Purkinje cell (primary cell): ENCODE results near the gene VPS9D1. TPM values are rescaled to one million over a fixed set of nuclear protein-coding genes. Genes with fewer than 3 reads are reported as not detected.

Source experiments
- polyA plus RNA-seq: library from polyadenylated mRNA; unstranded; fragments of >200 nt; fragmentation: Nextera tagmentation; gene quantifications from 2 replicates; pipeline ENCODE4 v1.2.1, GENCODE V29; 2014

Gene VPS9D1, protein sequence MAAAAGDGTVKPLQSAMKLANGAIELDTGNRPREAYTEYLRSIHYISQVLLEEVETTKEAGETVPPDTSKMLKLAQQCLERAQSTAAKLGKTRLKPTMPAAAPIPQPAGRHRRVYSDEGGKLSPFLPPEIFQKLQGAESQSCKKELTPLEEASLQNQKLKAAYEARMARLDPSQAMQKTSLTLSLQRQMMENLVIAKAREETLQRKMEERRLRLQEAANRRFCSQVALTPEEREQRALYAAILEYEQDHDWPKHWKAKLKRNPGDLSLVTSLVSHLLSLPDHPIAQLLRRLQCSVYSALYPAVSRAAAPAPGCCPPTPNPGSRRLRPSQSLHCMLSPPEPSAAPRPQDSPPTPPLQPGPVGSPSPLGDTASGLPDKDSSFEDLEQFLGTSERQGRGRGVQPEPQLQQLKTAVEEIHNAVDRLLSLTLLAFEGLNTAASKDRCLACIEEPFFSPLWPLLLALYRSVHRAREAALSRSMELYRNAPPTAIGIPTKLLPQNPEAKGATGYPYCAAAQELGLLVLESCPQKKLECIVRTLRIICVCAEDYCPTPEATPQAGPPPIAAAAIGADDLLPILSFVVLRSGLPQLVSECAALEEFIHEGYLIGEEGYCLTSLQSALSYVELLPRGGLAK
- polyA plus RNA-seq: 1.3 and 1.6 TPM in 2 replicates

DNA sequence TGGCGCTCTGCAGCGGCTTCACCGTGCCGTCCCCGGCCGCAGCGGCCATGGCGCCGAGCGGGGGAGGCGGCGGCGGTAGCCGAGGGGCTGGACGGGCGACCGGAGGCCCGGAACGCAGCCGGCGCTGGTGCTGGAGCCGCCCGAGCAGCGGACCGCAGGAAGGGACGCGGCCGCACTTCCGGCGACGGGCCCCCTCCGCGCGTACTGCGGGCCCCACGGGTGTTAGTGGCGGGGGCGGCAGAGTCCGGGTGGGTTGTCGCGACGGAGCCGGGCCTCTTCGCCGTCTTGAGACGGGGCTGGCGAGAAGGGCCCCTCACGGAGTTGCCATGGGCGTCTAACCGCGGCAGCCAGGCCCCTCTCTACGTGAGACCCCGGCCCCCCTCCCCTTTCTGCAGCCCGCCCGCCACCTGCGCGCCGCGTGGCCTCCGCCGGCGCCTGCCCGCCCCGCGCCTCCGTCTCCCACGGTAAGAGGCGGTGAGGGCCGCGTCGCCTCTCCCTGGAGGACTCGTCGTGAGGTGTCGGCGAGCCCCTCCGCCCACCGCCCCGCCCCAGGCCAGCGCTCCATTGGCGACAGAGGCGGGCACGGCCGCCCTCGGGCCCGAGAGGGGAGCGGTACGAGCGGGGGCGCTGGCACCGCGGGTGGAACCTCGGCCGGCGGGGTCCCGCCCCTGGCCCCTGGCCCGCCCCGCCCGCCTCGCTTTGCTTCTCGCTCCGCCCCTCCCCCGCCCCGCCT, at the start of gene VPS9D1, which contains the start of gene ZNF276:
TSS of gene VPS9D1 (minus strand) at position 86 of the 733 bp plus-strand sequence. CDS start at position 49, 37 bp downstream.
TSS of gene ZNF276 (plus strand) at position 725 of the 733 bp plus-strand sequence. CDS start 104 bp downstream, outside the sequence.

DNA sequence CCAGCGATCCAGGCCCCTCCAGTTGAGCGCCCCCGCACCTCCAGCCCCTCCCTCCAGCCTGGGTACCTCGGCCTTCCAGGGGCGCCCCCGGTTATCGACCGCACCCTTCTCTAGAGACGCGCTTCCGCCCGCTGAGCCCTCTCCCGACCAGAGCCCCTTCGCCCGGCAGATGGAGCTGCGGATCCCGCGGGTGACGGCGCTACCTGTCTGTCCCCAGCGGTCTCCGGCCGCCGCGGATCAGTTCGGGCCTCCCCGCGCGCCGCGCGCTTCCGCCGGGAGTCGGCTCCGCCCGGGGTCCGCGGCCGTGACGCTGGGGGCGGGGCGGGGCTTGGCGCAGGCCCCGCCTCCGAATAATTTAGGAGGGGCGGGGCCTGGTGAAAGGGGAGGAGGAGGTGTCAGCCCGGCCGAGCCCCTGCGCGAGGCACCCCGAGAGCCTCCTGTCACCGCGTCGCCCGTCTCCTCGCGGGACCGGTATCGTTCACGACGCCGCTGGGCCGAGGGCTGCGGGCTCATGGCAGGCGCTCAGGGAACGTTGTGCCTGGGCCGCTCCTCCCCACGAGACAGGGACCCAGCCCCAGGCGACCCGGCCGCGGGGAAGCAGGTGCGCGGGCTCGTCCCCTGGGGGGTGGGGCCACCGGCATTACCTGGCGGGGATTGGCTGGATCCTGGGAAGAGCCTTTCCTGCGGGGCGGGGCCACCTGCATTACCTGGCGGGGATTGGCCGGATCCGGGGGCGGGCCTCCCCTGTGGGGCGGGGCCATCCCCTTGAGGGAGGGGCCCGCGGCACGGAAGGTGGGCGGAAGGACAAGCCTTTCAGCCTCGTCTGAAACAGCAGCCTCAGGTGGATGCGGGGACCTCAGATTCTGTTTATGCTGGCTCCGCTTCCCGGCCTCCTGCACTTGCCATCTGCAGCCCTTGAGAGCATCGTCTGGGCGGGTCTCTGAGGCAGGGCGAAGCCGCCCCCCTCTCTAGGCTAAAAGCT, 19.0 kb downstream of the VPS9D1 start, which contains the start of gene SPATA2L:
TSS of gene SPATA2L (minus strand) at position 281 of the 982 bp plus-strand sequence. CDS start 473 bp downstream, outside the sequence.

DNA sequence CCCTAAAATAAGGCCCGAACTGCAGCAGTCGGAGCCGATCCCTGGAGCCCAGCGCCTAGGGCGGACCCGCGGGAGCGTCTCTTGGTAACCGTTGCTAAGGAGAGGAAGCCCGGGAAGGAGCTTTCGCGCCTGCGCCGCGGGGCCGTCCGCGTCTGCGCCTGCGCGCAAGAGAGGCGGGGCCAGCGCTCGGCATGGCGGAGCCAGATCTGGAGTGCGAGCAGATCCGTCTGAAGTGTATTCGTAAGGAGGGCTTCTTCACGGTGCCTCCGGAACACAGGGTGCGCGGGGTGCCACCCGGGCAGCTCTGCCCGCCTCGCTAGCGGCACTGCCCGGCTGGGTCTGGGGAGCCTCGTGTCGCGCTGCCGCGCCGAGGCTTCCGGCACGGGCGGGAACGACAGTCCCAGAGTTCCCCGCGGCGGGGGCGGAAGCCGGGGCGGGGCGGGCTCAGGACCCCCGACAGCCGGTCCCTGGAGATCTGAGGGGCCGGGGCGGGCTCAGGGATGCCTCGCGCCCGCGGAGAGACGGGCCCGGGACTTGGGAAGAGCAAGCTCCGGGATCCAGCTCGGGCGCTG, 34.1 kb downstream of the VPS9D1 start, which contains the start of gene CDK10:
TSS of gene CDK10 (plus strand) at position 170 of the 572 bp plus-strand sequence. CDS start at position 192, 22 bp downstream.

DNA sequence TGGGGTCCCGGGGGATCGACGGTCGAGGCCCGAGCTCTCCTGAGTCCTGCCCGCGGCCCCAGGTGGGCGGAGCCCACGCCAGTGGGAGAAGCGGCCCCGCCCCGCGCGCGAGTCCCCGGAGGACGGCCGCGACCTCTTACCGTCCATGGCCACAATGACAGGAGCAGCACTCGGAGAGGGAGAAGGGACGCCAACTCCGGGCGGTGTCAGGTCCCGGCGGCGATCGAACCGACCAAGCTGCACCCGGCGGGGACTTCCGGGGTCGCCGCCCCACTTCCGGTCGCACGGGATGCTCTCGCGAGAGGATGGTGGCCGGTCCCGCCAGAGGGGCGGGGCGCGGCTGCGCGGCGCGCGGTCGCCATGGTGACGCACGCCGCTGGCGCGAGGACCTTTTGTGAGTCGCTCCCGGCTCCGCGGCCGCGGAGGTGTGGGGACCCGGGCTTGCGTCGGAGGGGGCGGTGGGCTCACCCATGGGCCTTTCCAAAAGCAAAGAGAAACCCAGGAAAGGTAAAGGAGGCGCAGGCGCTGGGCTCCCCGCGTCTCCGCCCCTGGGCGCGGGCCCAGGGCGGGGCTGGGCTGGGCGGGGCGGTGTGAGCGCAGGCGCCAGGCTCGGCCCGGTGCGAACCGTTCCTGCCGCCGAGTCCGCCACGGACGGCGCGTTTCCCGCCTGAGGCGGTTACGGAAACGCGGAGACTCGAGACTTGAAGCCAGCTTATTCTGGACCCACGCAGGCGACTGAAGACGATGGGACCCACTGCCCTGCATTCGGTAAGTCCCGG, 63.1 kb downstream of the VPS9D1 start, which contains the start of the genes CHMP1A and SPATA33:
TSS of gene CHMP1A (minus strand) at position 267 of the 779 bp plus-strand sequence. CDS start at position 147, 120 bp downstream.
TSS of gene SPATA33 (plus strand) at position 395 of the 779 bp plus-strand sequence. CDS start at position 471, 76 bp downstream.

Other genes with a start within 250 kb of the VPS9D1 start
- 15.4 and 16.0 TPM in 2 replicates for gene ANKRD11, start 230.3 kb downstream of the VPS9D1 start, polyA plus RNA-seq
- gene SPG7, start 212.5 kb downstream of the VPS9D1 start, polyA plus RNA-seq: 11.3 and 21.1 TPM in 2 replicates
- gene RPL13, start 160.2 kb downstream of the VPS9D1 start, polyA plus RNA-seq: 137 and 156 TPM in 2 replicates
- gene CPNE7, start 145.1 kb downstream of the VPS9D1 start, polyA plus RNA-seq: 0.71 TPM in 1 of 2 replicates, not detected in the other
- not detected in 2 replicates for gene DPEP1, start 107.3 kb downstream of the VPS9D1 start, polyA plus RNA-seq
- 2.6 and 4.8 TPM in 2 replicates for gene CHMP1A, start 63.2 kb downstream of the VPS9D1 start, polyA plus RNA-seq
- gene SPATA33, start 63.1 kb downstream of the VPS9D1 start, polyA plus RNA-seq: 2.5 and 5.0 TPM in 2 replicates
- gene CDK10, start 34.2 kb downstream of the VPS9D1 start, polyA plus RNA-seq: 3.4 and 4.0 TPM in 2 replicates
- gene SPATA2L, start 19.2 kb downstream of the VPS9D1 start, polyA plus RNA-seq: 0.73 and 1.2 TPM in 2 replicates
- 0.13 and 0.69 TPM in 2 replicates for gene ZNF276, start 639 bp upstream of the VPS9D1 start, polyA plus RNA-seq
- gene FANCA, start 95.7 kb upstream of the VPS9D1 start, polyA plus RNA-seq: not detected in 2 replicates
- gene SPIRE2, start 107.6 kb upstream of the VPS9D1 start, polyA plus RNA-seq: 0.84 and 1.6 TPM in 2 replicates
- 70.6 and 108 TPM in 2 replicates for gene TCF25, start 152.7 kb upstream of the VPS9D1 start, polyA plus RNA-seq
- 0.09 and 1.0 TPM in 2 replicates for gene MC1R, start 198.0 kb upstream of the VPS9D1 start, polyA plus RNA-seq
- 77.9 and 96.8 TPM in 2 replicates for gene TUBB3, start 202.4 kb upstream of the VPS9D1 start, polyA plus RNA-seq
- 25.1 and 30.8 TPM in 2 replicates for gene DEF8, start 227.9 kb upstream of the VPS9D1 start, polyA plus RNA-seq